CMK (cell line): Measurements from ENCODE around the gene DNMT3B.
"Not testable (repeated sequence)": the region's sequence is repeated elsewhere in the genome, so short reads cannot be mapped to it uniquely, and the experiment has no call there.

Source experiments
- DNase-seq: peaks from one replicate; pipeline ENCODE4 v3.0.0-alpha.2; 2010; ENCODE audit warnings: low read depth

Gene DNMT3B

DNA sequence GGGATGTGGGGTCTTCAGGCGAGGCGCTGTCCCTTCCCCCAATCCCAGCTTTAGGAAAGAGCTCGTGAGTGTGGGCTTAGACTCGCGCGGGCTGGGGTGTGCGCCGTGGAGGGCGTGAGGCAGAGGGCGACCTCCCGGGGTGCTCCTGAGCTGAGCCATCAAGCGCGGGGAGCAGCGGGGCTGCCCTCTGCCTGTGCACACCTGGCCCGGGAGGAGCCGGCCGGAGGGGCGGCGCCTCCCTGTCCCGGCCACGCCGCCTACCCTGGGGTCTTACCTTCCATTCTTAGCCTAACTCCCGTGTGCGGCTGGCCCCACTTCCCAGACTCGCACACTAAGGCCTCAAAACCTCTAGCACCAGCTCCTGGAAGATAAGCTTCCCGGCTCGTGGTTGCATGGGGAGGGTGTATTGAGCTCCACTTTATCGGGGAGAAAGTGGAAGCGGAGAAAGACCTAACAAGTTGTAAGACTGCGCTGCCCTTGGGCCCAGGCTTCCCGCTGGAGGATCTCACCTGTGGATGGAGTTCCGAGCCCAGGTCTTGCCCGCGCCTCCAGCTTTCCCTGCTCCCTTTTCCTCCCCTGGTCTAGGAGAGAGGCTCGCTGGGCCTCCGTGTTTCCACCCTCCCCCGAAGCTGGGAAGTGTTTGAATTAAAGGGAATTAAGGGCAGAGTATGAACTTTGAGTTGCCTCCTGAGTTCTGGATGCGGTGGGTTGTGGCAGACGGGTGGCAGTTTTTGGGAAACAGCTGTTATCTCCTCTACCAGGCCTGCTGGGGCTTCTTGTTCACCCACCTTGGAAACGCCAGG lies 1.2 kb downstream of the DNMT3B start:
- no peak for DNase-seq

GRCh38 chr20:32764005-32764960 lies 2.1 kb downstream of the DNMT3B start:
- DNase-seq = peak; percentile 71

GRCh38 chr20:32765230-32765875 lies 3.2 kb downstream of the DNMT3B start:
- DNase-seq = not testable (repeated sequence)

DNA sequence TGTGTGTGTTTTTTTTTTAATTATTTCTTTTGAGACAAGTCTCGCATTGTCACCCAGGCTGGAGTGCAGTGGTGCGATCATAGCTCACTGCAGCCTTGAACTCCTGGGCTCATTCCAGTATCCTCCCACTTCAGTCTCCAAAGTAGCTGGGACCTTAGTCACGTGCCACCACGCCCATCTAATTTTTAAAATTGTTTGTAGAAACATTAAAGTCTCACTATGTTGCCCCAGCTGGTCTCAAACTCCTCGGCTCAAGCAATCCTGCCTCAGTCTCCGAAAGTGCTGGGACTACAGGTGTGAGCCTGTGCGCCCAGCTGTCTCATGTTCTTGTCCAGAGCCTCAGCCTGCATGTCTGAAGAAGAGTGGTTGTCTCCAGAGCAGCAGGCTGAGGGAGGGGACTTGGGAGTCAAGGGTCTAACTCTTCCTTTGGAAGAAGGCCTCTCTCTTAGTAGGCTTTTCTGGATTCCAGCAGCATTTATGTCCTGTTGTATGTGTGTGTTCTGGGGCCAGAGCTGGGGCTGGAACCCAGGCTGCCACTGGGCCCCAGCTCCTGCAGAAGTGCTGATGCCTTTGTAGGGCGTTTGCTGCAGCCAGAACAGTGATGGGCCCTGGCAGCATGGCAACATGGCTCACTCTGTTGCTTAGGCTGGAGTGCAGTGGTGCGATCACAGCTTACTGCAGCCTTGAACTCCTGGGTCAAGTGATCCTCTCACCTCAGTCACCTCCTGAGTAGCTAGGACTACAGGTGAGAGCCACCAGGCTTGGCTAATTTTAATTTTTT lies 5.4 kb downstream of the DNMT3B start:
- DNase-seq = no peak

- no peak for DNase-seq
Observed at GRCh38 chr20:32772046-32772445, 9.9 kb downstream of the DNMT3B start.

- no peak for DNase-seq
Observed at GRCh38 chr20:32773223-32773622, 11.0 kb downstream of the DNMT3B start.

- DNase-seq = no peak
Observed at GRCh38 chr20:32773855-32774254, 11.7 kb downstream of the DNMT3B start.

GRCh38 chr20:32775336-32775991 lies 13.3 kb downstream of the DNMT3B start:
- no peak for DNase-seq

GRCh38 chr20:32777177-32777956 lies 15.2 kb downstream of the DNMT3B start:
- DNase-seq = no peak

GRCh38 chr20:32779500-32780211 lies 17.5 kb downstream of the DNMT3B start:
- no peak for DNase-seq

- no peak for DNase-seq
Observed at GRCh38 chr20:32780278-32780677, 18.1 kb downstream of the DNMT3B start.

GRCh38 chr20:32780749-32781655 lies 18.8 kb downstream of the DNMT3B start:
- DNase-seq = no peak

GRCh38 chr20:32784369-32785080 lies 22.3 kb downstream of the DNMT3B start:
- DNase-seq = no peak

GRCh38 chr20:32786059-32786760 lies 24.0 kb downstream of the DNMT3B start:
- DNase-seq = no peak

DNA sequence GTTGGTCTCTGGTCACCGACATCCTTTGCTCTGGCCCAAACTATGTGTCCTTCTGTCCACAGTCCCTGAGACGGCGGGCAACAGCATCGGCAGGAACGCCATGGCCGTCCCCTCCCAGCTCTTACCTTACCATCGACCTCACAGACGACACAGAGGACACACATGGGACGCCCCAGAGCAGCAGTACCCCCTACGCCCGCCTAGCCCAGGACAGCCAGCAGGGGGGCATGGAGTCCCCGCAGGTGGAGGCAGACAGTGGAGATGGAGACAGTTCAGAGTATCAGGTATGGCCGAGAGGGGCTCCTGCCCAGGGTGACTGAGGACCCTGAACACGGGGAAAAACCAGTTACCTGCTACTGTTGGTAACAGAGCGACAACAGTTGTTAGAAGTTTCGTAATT lies 25.0 kb downstream of the DNMT3B start:
- no peak for DNase-seq

- DNase-seq = peak; percentile 49
Observed at GRCh38 chr20:32789896-32790750, 27.9 kb downstream of the DNMT3B start.

- DNase-seq = no peak
Observed at GRCh38 chr20:32790751-32791057, 28.5 kb downstream of the DNMT3B start.
